ENCODE results near the gene TUT1. TPM values are rescaled to one million over a fixed set of nuclear protein-coding genes. Genes with fewer than 3 reads are reported as not detected.
"Not testable (repeated sequence)": the region's sequence is repeated elsewhere in the genome, so short reads cannot be mapped to it uniquely, and the experiment has no call there.

TUT1 gene
- total and polyA plus RNA-seq, 7 donors: 5.3 to 16.8 (median 6.0) TPM

DNA sequence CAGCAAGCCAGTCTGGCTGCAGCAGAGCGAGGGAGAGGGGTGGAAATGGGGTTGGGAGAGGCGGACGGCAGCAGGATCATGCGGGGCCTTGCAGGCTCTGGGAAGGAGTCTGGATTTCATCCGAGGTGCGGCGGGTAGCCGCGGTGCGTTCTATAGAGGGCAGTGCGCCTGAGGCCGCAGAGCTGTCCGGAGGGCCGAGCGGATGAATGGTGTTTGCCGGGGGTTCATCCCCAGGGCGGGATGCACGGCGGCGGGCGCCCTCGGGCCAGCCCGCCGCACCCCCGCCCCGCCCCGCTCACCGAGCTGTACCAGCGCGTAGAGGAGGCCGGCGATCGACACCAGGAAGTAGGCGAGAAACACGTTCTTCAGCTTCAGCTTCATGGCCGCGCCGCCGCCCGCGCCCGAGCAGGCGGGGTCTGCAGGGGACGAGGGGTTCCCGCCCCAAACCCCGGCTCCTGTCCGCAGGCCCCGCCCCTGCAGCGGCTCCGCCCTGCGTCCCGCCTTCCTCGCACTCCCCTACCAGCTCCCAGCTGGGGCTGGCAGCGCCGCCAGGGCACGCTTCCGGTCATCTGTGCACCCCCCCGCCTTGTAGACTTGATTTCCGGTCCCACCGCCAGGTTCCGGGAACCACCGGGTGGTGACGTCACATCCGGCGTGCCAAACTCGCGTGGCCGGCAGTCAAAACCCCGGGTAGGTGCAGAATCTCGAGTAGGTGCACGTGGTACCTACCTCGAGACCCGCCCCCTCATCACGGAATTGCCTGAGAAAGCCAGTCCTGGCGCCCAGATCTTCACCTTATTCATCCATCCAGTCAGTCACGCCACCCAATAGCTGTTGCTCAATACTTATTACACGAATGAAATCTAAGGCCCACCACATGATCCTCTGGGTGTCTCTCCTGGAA, 30.5 kb upstream of the TUT1 start, which contains the start of gene B3GAT3:
B3GAT3 (minus strand) TSS at position 420 of the 904 bp plus-strand sequence; CDS start at position 381, 39 bp downstream.
- Histone ChIP-seq H3K27me3 (no peaks in the 10 kb centered on the region), H3K9me3 (no peaks in the 10 kb centered on the region), H3K36me3 (peaks cover 19 to 40% (median 20%) of the 10 kb centered on the region in 4 donors), H3K4me3 (peak within 1 kb of the TSS; percentile 60 to 87 (median 74)), H3K27ac (peak within 1 kb of the TSS; percentile 84 to 93 (median 90)), H3K4me1 (peaks cover 0 to 23% (median 19%) of the 10 kb centered on the region in 4 donors)
- WGBS, 2 donors: 1% methylated on average over 77 of the region's 77 CpGs
- intact Hi-C loops (cut with DNase I): loop anchor here (2.0 to 5.0 kb wide), 2 partner anchors 25 to 105 kb away; partner anchors contain the start of genes GANAB, HNRNPUL2 and TTC9C
- peak; percentile 99 for DNase-seq
- TF ChIP-seq POLR2A (IDR thresholded peaks at IDR 0.05): peak; percentile 76
- TF ChIP-seq EP300 (IDR thresholded peaks at IDR 0.05): peak in 2 of 4 donors; percentile 53 to 88
- peak; percentile 85 to 97 (median 94) for TF ChIP-seq POLR2AphosphoS5 (IDR thresholded peaks at IDR 0.05)
- TF ChIP-seq CTCF (IDR thresholded peaks at IDR 0.05): no peak

DNA sequence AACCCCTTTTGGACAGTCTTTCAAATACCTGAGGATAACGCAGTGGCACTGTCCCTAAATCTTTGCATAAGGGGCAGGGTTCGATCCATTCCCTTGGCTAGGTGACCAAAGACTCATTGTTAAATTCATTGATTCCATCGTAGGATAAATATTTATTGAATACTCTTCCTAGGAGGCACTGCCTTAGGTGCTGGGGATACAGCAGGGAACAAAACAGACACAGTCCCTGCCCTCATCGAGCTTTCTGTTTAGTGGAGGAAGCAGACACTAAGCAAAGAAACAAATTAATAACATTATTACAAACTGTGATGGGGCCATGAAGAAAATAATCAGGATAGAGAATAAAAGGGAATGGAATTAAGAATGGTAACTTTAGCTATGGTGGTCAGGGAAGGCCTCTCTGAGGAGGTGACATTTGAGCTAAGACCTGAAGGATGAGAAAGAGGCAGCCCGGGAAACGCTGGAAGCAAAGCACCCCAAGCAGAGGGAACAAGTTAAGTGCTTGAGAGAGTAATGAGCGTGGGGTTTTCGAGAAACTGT, 29.8 kb upstream of the TUT1 start:
- Histone ChIP-seq H3K36me3 (peaks cover 12 to 40% (median 16%) of the 10 kb centered on the region in 4 donors), H3K4me1 (peaks cover 0 to 23% (median 19%) of the 10 kb centered on the region in 4 donors), H3K9me3 (no peaks in the 10 kb centered on the region), H3K27ac (peak overlapping the region; percentile 84 to 93 (median 90)), H3K27me3 (no peaks in the 10 kb centered on the region), H3K4me3 (peak overlapping the region; percentile 60 to 87 (median 74))
- 27 to 32% methylated on average over 8 of the region's 8 CpGs for WGBS, 2 donors
- intact Hi-C loops (cut with DNase I): loop anchor here (5.0 kb wide), 1 partner anchor 106 kb away; the partner anchor contains the start of genes HNRNPUL2 and TTC9C
- TF ChIP-seq POLR2A (IDR thresholded peaks at IDR 0.05) (no peak), EP300 (IDR thresholded peaks at IDR 0.05) (no peak), CTCF (IDR thresholded peaks at IDR 0.05) (no peak)
- DNase-seq: no peak

GRCh38 chr11:62616957-62617356, 25.6 kb upstream of the TUT1 start:
- peaks cover 0 to 29% (median 24%) of the 10 kb centered on the region in 4 donors for H3K4me1 ChIP-seq
- H3K9me3 ChIP-seq; H3K27me3 ChIP-seq; intact Hi-C loops (cut with DNase I); H3K4me3 ChIP-seq; H3K27ac ChIP-seq; DNase-seq: not testable (repeated sequence)
- peaks cover 0 to 42% (median 4%) of the 10 kb centered on the region in 4 donors for H3K36me3 ChIP-seq
- WGBS, 2 donors: 95 to 97% methylated on average over 14 of the region's 14 CpGs

GRCh38 chr11:62615521-62615920, 24.2 kb upstream of the TUT1 start:
- peaks cover 0 to 34% (median 29%) of the 10 kb centered on the region in 4 donors for H3K4me1 ChIP-seq
- no peak overlapping the region for H3K27ac ChIP-seq
- no peak overlapping the region for H3K4me3 ChIP-seq
- H3K9me3 ChIP-seq: no peaks in the 10 kb centered on the region
- H3K36me3 ChIP-seq: peaks cover 0 to 43% (median 4%) of the 10 kb centered on the region in 4 donors
- intact Hi-C loops (cut with DNase I): no loop called here
- TF ChIP-seq POLR2A (IDR thresholded peaks at IDR 0.05): no peak
- TF ChIP-seq POLR2AphosphoS5 (IDR thresholded peaks at IDR 0.05): no peak
- no peak for TF ChIP-seq EP300 (IDR thresholded peaks at IDR 0.05)
- TF ChIP-seq CTCF (IDR thresholded peaks at IDR 0.05): no peak
- WGBS, 2 donors: 90 to 92% methylated on average over 7 of the region's 7 CpGs
- no peaks in the 10 kb centered on the region for H3K27me3 ChIP-seq
- DNase-seq: no peak

GRCh38 chr11:62614275-62614674, 23.0 kb upstream of the TUT1 start:
- Histone ChIP-seq H3K9me3 (no peaks in the 10 kb centered on the region), H3K27me3 (no peaks in the 10 kb centered on the region), H3K4me3 (no peak overlapping the region), H3K36me3 (peaks cover 0 to 55% (median 4%) of the 10 kb centered on the region in 4 donors), H3K27ac (peak overlapping the region in 3 of 4 donors; percentile 88 to 100 (median 96)), H3K4me1 (peaks cover 0 to 30% (median 24%) of the 10 kb centered on the region in 4 donors)
- no peak for DNase-seq
- WGBS, 2 donors: 67 to 78% methylated on average over 8 of the region's 8 CpGs
- intact Hi-C loops (cut with DNase I): loop anchor here (5.0 kb wide), 2 partner anchors 53 to 93 kb away; partner anchors contain the start of genes BSCL2, C11orf98, CSKMT and GNG3
- TF ChIP-seq EP300 (IDR thresholded peaks at IDR 0.05): no peak
- TF ChIP-seq CTCF (IDR thresholded peaks at IDR 0.05): no peak
- no peak for TF ChIP-seq POLR2A (IDR thresholded peaks at IDR 0.05)
- TF ChIP-seq POLR2AphosphoS5 (IDR thresholded peaks at IDR 0.05): no peak
